Measurements from ENCODE around the gene RAB4A.

- TF ChIP-seq YY1 (IDR thresholded peaks at IDR 0.05; ENCODE audit: low read depth, low read length) (no peak), CTCF (IDR thresholded peaks at IDR 0.05 in 2 of 3, conservative IDR thresholded peaks at IDR 0.05 in 1 of 3; ENCODE audit: control insufficient read depth in 2 of 3, extremely low read depth in 1 of 3, insufficient read depth in 1 of 3, low read depth in 3 of 3, low read length in 3 of 3) (no peak), ETV6 (conservative IDR thresholded peaks at IDR 0.05 in 1 of 2, IDR thresholded peaks at IDR 0.05 in 1 of 2; ENCODE audit: borderline replicate concordance in 1 of 2, low read depth in 1 of 2) (no peak), BRCA1 (IDR thresholded peaks at IDR 0.05; ENCODE audit: low read depth, low read length) (no peak), CHD4 (IDR thresholded peaks at IDR 0.05) (no peak), USF2 (IDR thresholded peaks at IDR 0.05; ENCODE audit: borderline replicate concordance, low read depth, low read length) (no peak), NR2C2 (IDR thresholded peaks at IDR 0.05; ENCODE audit: borderline replicate concordance, control insufficient read depth, insufficient read length, low read depth) (no peak), ATF2 (IDR thresholded peaks at IDR 0.05; ENCODE audit: low read length) (no peak), ATF3 (IDR thresholded peaks at IDR 0.05; ENCODE audit: borderline replicate concordance, extremely low read depth, low read depth, low read length) (no peak), NFYB (IDR thresholded peaks at IDR 0.05; ENCODE audit: insufficient read depth, low read depth, low read length) (no peak)
These were observed 9.3 kb downstream of the RAB4A start for GRCh38 chr1:229280037-229280828.
